NK-92 (cell line): ENCODE measurements around the gene SH3RF3.

Source experiments
- DNase-seq: peaks from one replicate; lab custom pipeline; 2025; ENCODE audit not compliant: unreplicated experiment; lab: John Stamatoyannopoulos, UW

SH3RF3 gene

GRCh38 chr2:109482361-109482861 lies 353.4 kb downstream of the SH3RF3 start:
- DNase-seq, result no peak

DNA sequence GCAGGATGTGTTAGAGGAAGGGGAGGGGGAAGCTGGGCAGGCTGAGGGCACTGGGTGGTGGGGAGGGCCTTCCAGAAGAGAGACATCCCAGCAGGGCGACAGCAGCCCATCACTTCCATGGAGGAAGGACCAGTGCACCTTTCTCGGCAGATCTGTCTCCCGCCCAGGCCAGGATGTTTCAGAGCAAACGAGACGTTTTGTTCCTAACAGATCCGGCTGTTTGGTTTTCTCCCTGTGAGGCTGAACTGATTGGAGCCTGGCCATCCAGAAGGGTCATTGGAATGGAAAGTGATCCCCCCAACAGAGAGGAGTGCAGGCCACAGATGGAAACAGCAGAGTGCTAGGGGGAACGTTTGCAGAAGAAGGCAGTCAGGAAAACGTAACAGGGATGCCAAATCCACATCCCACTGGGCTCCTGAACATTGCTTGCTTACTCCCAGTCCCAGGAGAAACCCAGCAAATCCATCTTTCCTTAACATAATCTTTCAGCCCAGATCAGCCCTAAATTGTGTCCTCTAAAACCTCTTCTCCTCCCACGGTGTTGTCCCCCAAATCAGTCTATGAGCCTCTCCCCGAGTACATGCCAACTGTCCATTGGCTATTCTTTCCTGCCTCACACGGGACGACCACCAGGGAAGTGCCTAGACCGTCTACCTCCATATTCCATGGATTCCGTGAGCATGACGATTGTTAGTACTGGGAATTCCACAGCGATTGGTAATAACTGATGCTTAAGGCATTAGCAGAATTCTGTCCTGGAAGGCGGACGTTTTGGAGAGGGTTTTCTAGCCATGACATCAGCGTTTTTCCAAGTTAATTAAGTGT lies 357.9 kb downstream of the SH3RF3 start:
- no peak for DNase-seq

DNA sequence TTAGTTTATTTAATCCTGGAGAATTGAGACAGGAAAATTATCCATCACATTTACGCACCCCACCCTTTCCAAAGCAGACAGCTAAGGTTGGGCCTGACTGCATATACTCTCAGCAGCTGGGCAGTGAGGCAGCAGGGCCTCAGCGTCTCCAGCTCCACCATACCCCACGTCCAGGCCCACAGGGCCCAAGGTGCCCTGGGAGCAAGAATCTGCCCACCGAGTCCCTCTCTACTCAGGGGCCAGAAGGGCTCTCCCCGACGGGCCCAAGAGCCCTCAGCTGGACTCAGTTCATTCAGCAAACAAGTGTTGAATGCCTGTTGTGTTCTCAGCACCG lies 358.5 kb downstream of the SH3RF3 start:
- DNase-seq, result no peak

DNA sequence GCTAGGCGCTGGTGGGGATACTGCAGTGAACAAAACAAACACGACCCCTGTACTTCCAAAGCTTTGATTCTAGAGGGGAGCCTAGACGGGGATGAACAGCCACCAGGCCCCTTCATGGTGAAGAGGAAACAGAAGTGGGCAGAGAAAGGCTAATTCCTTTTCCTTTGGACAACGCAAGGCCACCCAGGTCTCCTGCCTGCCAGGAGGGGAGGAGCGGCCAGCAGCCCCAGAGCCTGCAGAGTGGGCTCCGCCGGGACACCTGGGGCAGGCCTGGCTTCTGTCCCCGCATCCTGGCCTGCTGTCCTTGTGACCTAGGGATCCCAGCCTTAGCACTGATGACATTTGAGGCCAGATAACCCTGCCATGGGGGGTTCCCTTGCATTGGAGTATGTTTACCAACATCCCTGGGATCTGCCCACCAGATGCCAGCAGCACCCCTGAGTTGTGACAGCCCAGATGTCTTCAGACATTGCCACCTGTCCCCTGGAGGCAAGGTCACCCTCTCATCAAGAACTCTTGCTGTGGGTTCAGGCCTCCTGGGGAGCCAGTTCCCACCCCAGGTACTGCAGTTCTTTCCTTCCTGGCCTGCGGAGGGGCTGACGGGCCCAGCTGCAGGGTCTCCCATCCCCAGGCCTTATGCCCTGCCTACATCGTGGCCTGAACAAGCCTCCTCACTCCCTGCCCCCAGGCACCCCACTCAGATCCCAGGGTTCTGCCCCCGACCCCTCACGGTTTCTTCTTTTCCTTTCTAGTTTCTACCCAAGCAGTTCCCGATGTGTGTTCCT lies 359.1 kb downstream of the SH3RF3 start:
- no peak for DNase-seq

DNA sequence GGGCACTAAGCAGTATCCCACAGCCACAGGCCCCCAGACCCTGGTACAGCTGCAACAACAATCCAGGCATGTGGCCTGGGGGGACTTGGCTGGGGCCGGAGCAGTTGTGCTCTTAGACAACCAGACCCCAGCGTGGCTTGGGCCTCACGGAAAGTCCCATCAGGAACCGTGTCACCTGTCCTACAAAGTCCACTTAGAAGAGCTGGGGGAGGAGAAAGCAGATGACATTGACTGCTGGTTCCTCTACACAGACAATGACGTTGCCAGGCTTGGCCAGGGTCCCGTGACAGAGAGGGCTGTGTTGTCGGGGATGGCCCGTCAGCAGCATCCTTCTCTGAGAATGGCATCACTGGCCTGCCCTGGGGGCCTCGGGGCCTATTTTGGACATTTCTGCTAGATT lies 360.3 kb downstream of the SH3RF3 start:
- no peak for DNase-seq

GRCh38 chr2:109493176-109493935 lies 364.4 kb downstream of the SH3RF3 start:
- no peak for DNase-seq

DNA sequence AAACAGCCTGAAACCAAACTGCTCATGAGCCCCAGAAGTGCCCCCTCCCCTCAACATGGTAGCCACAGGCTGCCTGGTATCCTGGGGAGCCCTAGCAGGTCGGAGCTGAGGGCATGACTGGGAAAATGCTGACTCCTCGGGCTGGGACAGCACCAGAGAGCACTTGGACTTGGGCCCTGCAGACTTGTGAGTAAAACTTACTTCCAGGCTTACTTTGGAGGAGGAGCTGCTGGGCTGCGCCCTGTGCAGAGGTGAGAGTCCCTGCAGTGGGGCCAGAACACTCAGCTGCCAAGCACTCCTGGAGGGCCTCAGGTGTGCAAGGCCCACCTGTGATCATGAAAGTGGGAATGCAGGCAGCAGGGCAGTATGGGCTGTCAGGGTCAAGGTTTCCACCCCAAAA lies 365.3 kb downstream of the SH3RF3 start:
- no peak for DNase-seq

GRCh38 chr2:109497463-109497862 lies 368.5 kb downstream of the SH3RF3 start:
- DNase-seq, result no peak

GRCh38 chr2:109497911-109498870 lies 369.2 kb downstream of the SH3RF3 start:
- DNase-seq, result no peak

- no peak for DNase-seq
Observed at GRCh38 chr2:109498906-109499305, 369.9 kb downstream of the SH3RF3 start.

- DNase-seq, result no peak
Observed at GRCh38 chr2:109499566-109499965, 370.6 kb downstream of the SH3RF3 start.

DNA sequence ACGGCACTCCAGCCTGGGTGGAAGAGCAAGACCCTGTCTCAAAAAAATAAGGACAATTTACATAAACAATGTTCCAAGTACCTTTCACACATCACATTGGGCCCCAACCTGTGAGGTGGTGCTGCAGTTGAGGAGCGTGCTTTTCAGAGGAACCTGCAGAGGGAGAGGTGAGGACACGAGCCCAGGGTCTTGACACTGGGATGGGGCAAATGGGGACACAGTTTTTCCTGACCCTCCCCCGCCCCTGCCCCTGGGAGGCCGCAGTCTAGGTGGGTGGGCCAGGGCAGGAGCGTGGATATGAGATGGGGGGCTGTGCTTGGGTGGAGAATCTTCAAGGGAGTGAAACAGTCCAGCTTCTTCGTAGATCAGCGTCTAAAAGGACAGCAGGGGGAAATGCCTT lies 371.9 kb downstream of the SH3RF3 start:
- DNase-seq, result no peak

GRCh38 chr2:109501461-109501860 lies 372.5 kb downstream of the SH3RF3 start:
- DNase-seq, result no peak

DNA sequence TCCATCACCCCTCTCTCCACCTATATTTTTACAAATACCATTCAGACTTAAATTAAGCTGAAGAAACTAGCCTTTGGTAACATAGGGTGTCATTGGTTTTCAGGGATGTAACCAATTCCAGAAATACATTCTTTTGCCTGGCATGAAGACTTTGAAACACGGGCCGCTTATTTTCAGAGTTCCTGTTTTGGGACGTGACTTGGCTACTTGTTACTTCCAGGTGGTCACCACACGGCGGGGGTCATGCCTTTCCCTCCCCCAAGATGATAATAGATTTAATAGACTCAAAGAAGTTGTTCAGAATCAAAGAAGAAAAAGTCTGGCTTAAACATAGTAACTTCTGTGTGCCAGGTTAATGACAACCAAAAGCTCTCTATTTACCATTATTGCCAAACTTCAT lies 374.2 kb downstream of the SH3RF3 start:
- no peak for DNase-seq

DNA sequence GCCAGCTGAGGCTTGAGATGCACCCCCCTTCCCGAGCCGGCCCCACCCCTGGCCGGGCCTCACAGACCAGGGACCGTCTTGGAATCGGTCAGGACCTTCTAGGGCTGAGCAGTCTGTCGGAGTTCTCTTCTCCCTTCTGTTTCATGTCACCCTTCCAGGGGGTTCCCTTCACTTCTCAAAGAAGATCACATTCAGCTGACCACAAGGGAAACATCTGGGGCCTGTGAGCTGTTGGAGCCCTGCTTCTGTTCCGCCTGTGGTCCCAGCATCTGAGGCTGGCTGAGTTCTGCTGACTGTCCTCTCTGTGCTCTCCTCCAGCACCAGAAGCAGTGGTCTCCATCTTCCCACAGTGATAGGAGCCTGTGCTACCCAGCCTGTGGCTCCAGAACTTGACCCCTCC lies 378.2 kb downstream of the SH3RF3 start:
- no peak for DNase-seq

- DNase-seq, result no peak
Observed at GRCh38 chr2:109507828-109508227, 378.8 kb downstream of the SH3RF3 start.

- no peak for DNase-seq
Observed at GRCh38 chr2:109508556-109508955, 379.6 kb downstream of the SH3RF3 start.

- DNase-seq, result no peak
Observed at GRCh38 chr2:109510136-109511028, 381.4 kb downstream of the SH3RF3 start.

DNA sequence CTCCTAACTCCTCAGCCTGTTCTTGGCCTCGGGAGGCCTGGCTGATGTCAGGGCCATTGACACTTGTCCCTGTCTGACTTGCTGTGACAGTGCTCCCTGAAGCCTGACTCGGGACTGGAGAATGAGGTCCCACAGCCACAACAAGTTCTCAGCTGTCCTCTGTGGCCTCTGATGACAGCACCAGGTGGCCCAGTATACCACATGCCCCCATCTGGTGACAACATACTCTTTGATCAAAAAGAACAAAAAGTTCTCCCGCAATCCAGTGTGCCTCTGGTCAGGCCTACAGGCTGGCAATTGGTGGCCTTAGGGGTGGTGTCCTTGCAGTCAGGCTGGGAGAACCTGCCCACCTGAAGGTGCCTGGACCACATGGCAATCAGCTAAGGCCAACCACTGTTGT lies 382.2 kb downstream of the SH3RF3 start:
- no peak for DNase-seq
